Neural crest cell (in vitro differentiated cells): ENCODE results near the gene RFTN1. TPM values are rescaled to one million over a fixed set of nuclear protein-coding genes. Genes with fewer than 3 reads are reported as not detected.

Experiments used
- DNase-seq: peaks from one replicate; pipeline ENCODE4 v3.0.0; 2021; ENCODE audit warnings: low read depth, mixed read lengths, low spot score
- H3K27ac Mint-ChIP-seq: one replicate; pipeline ENCODE4 v1.8.0; 2021; ENCODE audit warnings: mild to moderate bottlenecking, mixed read lengths; ENCODE audit not compliant: unreplicated experiment
- H3K27me3 Mint-ChIP-seq: 2 replicates; pipeline ENCODE4 v1.8.0; 2021; ENCODE audit warnings: low read depth, mild to moderate bottlenecking, mixed read lengths
- H3K36me3 Mint-ChIP-seq: 2 replicates; pipeline ENCODE4 v1.8.0; 2021; ENCODE audit warnings: low read depth, mild to moderate bottlenecking, mixed read lengths
- H3K4me1 Mint-ChIP-seq: 2 replicates; pipeline ENCODE4 v1.8.0; 2021; ENCODE audit warnings: mixed read lengths
- H3K4me3 Mint-ChIP-seq: one replicate; pipeline ENCODE4 v1.8.0; 2021; ENCODE audit warnings: mild to moderate bottlenecking, mixed read lengths
- H3K9me3 Mint-ChIP-seq: 2 replicates; pipeline ENCODE4 v1.8.0; 2021; ENCODE audit warnings: mixed read lengths
- CTCF ChIP-seq: fragments of 200-600 bp; sonication (generic); conservative IDR thresholded peaks from 2 replicates; pipeline ENCODE4 v1.5.0; 2021; ENCODE audit warnings: antibody characterized with exemption, mild to moderate bottlenecking
- total RNA-seq: library from RNA; stranded (reverse); gene quantifications from 2 replicates; pipeline ENCODE4 v1.2.1, GENCODE V29; 2021

Gene RFTN1
- total RNA-seq, 1 donor from 2014 or later = 2.0 TPM

GRCh38 chr3:16394639-16395038, 118.9 kb downstream of the RFTN1 start:
- Mint-ChIP-seq H3K36me3 (no peaks in the 10 kb centered on the region), H3K9me3 (peaks cover 2% of the 10 kb centered on the region), H3K4me3 (no peak overlapping the region), H3K27ac (no peak overlapping the region), H3K27me3 (no peaks in the 10 kb centered on the region), H3K4me1 (peaks cover 10% of the 10 kb centered on the region)
- no peak for DNase-seq
- no peak for TF ChIP-seq CTCF

- no peak for DNase-seq
- no peaks in the 10 kb centered on the region for H3K27me3 Mint-ChIP-seq
- H3K4me1 Mint-ChIP-seq = no peaks in the 10 kb centered on the region
- no peaks in the 10 kb centered on the region for H3K36me3 Mint-ChIP-seq
- H3K9me3 Mint-ChIP-seq = peaks cover 2% of the 10 kb centered on the region
- H3K4me3 Mint-ChIP-seq = no peak overlapping the region
- H3K27ac Mint-ChIP-seq = no peak overlapping the region
- TF ChIP-seq CTCF = no peak
Measured at GRCh38 chr3:16392717-16393116, 120.8 kb downstream of the RFTN1 start.

GRCh38 chr3:16392065-16392464, 121.4 kb downstream of the RFTN1 start:
- H3K27ac Mint-ChIP-seq = no peak overlapping the region
- no peaks in the 10 kb centered on the region for H3K4me1 Mint-ChIP-seq
- H3K27me3 Mint-ChIP-seq = no peaks in the 10 kb centered on the region
- no peak for DNase-seq
- peaks cover 1% of the 10 kb centered on the region for H3K9me3 Mint-ChIP-seq
- no peak overlapping the region for H3K4me3 Mint-ChIP-seq
- no peak for TF ChIP-seq CTCF
- no peaks in the 10 kb centered on the region for H3K36me3 Mint-ChIP-seq

DNA sequence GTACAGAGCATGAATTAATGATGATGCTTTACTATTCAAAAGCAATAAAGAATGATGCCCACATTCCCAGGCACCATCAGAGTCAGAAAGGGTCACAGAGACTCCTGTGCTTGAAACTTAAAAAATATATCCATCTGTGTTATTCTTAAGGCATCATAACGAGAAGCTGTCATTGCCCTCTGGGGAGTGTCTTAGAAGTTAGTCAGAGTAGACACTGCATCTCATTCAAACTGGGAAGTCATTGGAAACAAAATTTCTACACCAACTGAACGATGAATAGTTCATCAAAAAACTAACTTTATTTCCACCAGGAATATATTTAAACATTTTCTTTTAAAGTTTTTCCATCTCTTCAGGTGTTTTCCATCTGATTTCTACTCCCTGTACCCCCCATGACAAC, 122.9 kb downstream of the RFTN1 start:
- H3K4me3 Mint-ChIP-seq = no peak overlapping the region
- no peak for DNase-seq
- no peaks in the 10 kb centered on the region for H3K36me3 Mint-ChIP-seq
- no peaks in the 10 kb centered on the region for H3K27me3 Mint-ChIP-seq
- no peak for TF ChIP-seq CTCF
- no peaks in the 10 kb centered on the region for H3K4me1 Mint-ChIP-seq
- no peak overlapping the region for H3K27ac Mint-ChIP-seq
- H3K9me3 Mint-ChIP-seq = no peaks in the 10 kb centered on the region

DNA sequence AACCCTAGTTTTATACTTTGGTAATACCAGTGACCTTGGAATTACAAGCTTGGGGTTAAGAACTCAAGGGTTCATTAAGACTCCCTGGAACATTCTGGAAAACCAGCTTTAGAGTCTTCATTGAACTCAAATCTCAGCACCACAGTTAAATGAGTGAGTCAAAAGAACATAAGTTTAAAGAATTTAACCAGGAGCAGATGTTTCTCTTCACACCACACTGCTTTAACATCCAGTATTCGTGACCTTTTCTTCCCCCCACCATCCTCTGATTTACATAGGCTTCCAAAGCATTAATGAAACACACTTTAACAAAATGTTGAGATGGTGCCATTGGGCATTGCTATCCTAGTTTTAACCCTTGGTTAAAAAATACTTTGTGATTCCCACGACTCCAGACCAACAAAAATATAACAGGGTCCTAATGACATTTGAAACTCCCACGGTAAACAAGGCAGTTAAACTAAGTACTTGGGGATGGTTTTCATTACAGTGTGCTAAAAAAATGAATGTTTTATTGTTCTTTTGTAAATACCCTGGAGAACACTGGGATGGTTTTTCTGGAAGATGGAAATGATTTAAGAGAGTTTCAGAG, 124.6 kb downstream of the RFTN1 start:
- no peak for TF ChIP-seq CTCF
- Mint-ChIP-seq H3K9me3 (no peaks in the 10 kb centered on the region), H3K36me3 (no peaks in the 10 kb centered on the region), H3K4me1 (no peaks in the 10 kb centered on the region), H3K4me3 (no peak overlapping the region), H3K27ac (no peak overlapping the region), H3K27me3 (no peaks in the 10 kb centered on the region)
- DNase-seq = no peak
